Measurements from ENCODE around the gene ZDHHC14. TPM values are rescaled to one million over a fixed set of nuclear protein-coding genes. Genes with fewer than 3 reads are reported as not detected.

Gene ZDHHC14
- total RNA-seq, 1 experiment from 2014 or later: 3.2 TPM

- Histone ChIP-seq H3K4me3 (ENCODE audit: low read depth, low read length, poor library complexity, severe bottlenecking) (no peak overlapping the region), H3K4me1 (ENCODE audit: insufficient read depth, low read length, poor library complexity, severe bottlenecking) (no peaks in the 10 kb centered on the region), H3K36me3 (ENCODE audit: insufficient read depth, low read length, poor library complexity, severe bottlenecking) (no peaks in the 10 kb centered on the region), H3K27me3 (replicated peaks; ENCODE audit: insufficient read depth, low read depth, low read length, poor library complexity) (peaks cover 7% of the 10 kb centered on the region), H3K9me3 (ENCODE audit: low read depth, low read length, poor library complexity, severe bottlenecking) (no peaks in the 10 kb centered on the region), H3K27ac (ENCODE audit: low read depth, low read length, poor library complexity, severe bottlenecking) (no peak overlapping the region)
- no TSS peak for BruUV-seq (replicated peaks)
- TF ChIP-seq CTCF (conservative IDR thresholded peaks at IDR 0.05; ENCODE audit: low read depth, low read length) (no peak), EZH2 (IDR thresholded peaks at IDR 0.05; ENCODE audit: borderline replicate concordance, low read depth, low read length, poor library complexity, severe bottlenecking) (no peak)
- ChIA-PET POLR2A (ENCODE audit: low non-redundant PET) (no interaction called here), CTCF (no interaction called here)
- no peak for DNase-seq (ENCODE audit: low spot score)
- intact Hi-C loops (cut with micrococcal nuclease; ENCODE audit: unreplicated experiment): no loop called here
Measured at GRCh38 chr6:157366648-157367047, 14.3 kb upstream of the ZDHHC14 start.

GRCh38 chr6:157368359-157369049 lies 12.5 kb upstream of the ZDHHC14 start:
- DNase-seq (ENCODE audit: low spot score): no peak
- TF ChIP-seq CTCF (conservative IDR thresholded peaks at IDR 0.05; ENCODE audit: low read depth, low read length): no peak
- no peak for TF ChIP-seq EZH2 (IDR thresholded peaks at IDR 0.05; ENCODE audit: borderline replicate concordance, low read depth, low read length, poor library complexity, severe bottlenecking)
- no peaks in the 10 kb centered on the region for H3K36me3 ChIP-seq (ENCODE audit: insufficient read depth, low read length, poor library complexity, severe bottlenecking)
- intact Hi-C loops (cut with micrococcal nuclease; ENCODE audit: unreplicated experiment): no loop called here
- H3K27ac ChIP-seq (ENCODE audit: low read depth, low read length, poor library complexity, severe bottlenecking): no peak overlapping the region
- BruUV-seq (replicated peaks): no TSS peak
- no peak overlapping the region for H3K4me3 ChIP-seq (ENCODE audit: low read depth, low read length, poor library complexity, severe bottlenecking)
- ChIA-PET CTCF (no interaction called here), POLR2A (ENCODE audit: low non-redundant PET) (no interaction called here)
- H3K27me3 ChIP-seq (replicated peaks; ENCODE audit: insufficient read depth, low read depth, low read length, poor library complexity): peaks cover under 1% of the 10 kb centered on the region
- H3K4me1 ChIP-seq (ENCODE audit: insufficient read depth, low read length, poor library complexity, severe bottlenecking): no peaks in the 10 kb centered on the region
- no peaks in the 10 kb centered on the region for H3K9me3 ChIP-seq (ENCODE audit: low read depth, low read length, poor library complexity, severe bottlenecking)

GRCh38 chr6:157370755-157371154 lies 10.2 kb upstream of the ZDHHC14 start:
- no peak overlapping the region for H3K4me3 ChIP-seq (ENCODE audit: low read depth, low read length, poor library complexity, severe bottlenecking)
- no TSS peak for BruUV-seq (replicated peaks)
- ChIA-PET POLR2A (ENCODE audit: low non-redundant PET) (no interaction called here), CTCF (no interaction called here)
- H3K27me3 ChIP-seq (replicated peaks; ENCODE audit: insufficient read depth, low read depth, low read length, poor library complexity): no peaks in the 10 kb centered on the region
- DNase-seq (ENCODE audit: low spot score): no peak
- H3K36me3 ChIP-seq (ENCODE audit: insufficient read depth, low read length, poor library complexity, severe bottlenecking): no peaks in the 10 kb centered on the region
- H3K4me1 ChIP-seq (ENCODE audit: insufficient read depth, low read length, poor library complexity, severe bottlenecking): no peaks in the 10 kb centered on the region
- no peak overlapping the region for H3K27ac ChIP-seq (ENCODE audit: low read depth, low read length, poor library complexity, severe bottlenecking)
- intact Hi-C loops (cut with micrococcal nuclease; ENCODE audit: unreplicated experiment): no loop called here
- no peaks in the 10 kb centered on the region for H3K9me3 ChIP-seq (ENCODE audit: low read depth, low read length, poor library complexity, severe bottlenecking)
- TF ChIP-seq CTCF (conservative IDR thresholded peaks at IDR 0.05; ENCODE audit: low read depth, low read length): no peak
- no peak for TF ChIP-seq EZH2 (IDR thresholded peaks at IDR 0.05; ENCODE audit: borderline replicate concordance, low read depth, low read length, poor library complexity, severe bottlenecking)

Measured in A673 (cell line).